ENCODE results near the gene FAM81B.

DNA sequence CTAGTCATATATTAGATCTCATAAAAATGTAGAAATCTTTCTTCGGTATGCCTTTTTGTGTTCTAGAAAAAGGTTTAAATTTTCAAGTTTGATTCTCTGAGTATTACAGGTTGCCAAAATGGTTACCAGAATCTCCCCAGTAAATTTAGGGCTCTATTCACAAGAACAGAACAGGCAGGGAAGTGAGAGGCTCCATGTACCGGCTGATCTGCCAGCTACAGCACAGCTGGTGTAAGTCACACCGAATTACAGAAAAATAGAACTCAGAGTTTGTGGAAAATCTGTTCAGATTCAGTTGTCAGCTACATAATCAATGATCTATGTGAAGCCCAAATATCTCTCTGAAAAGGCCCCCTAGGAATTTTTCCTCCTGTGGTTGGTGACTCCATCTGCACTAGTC lies 10.5 kb downstream of the FAM81B start:
- TF ChIP-seq, protein P1, sequence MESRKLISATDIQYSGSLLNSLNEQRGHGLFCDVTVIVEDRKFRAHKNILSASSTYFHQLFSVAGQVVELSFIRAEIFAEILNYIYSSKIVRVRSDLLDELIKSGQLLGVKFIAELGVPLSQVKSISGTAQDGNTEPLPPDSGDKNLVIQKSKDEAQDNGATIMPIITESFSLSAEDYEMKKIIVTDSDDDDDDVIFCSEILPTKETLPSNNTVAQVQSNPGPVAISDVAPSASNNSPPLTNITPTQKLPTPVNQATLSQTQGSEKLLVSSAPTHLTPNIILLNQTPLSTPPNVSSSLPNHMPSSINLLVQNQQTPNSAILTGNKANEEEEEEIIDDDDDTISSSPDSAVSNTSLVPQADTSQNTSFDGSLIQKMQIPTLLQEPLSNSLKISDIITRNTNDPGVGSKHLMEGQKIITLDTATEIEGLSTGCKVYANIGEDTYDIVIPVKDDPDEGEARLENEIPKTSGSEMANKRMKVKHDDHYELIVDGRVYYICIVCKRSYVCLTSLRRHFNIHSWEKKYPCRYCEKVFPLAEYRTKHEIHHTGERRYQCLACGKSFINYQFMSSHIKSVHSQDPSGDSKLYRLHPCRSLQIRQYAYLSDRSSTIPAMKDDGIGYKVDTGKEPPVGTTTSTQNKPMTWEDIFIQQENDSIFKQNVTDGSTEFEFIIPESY (IDR thresholded peaks at IDR 0.05) = no peak
- TF ChIP-seq, protein P2, sequence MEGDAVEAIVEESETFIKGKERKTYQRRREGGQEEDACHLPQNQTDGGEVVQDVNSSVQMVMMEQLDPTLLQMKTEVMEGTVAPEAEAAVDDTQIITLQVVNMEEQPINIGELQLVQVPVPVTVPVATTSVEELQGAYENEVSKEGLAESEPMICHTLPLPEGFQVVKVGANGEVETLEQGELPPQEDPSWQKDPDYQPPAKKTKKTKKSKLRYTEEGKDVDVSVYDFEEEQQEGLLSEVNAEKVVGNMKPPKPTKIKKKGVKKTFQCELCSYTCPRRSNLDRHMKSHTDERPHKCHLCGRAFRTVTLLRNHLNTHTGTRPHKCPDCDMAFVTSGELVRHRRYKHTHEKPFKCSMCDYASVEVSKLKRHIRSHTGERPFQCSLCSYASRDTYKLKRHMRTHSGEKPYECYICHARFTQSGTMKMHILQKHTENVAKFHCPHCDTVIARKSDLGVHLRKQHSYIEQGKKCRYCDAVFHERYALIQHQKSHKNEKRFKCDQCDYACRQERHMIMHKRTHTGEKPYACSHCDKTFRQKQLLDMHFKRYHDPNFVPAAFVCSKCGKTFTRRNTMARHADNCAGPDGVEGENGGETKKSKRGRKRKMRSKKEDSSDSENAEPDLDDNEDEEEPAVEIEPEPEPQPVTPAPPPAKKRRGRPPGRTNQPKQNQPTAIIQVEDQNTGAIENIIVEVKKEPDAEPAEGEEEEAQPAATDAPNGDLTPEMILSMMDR (IDR thresholded peaks at IDR 0.05; ENCODE audit: low read depth, low read length, missing input control) = no peak
- TF ChIP-seq, protein P3, sequence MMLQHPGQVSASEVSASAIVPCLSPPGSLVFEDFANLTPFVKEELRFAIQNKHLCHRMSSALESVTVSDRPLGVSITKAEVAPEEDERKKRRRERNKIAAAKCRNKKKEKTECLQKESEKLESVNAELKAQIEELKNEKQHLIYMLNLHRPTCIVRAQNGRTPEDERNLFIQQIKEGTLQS (IDR thresholded peaks at IDR 0.05) = no peak
- TF ChIP-seq, protein P4, sequence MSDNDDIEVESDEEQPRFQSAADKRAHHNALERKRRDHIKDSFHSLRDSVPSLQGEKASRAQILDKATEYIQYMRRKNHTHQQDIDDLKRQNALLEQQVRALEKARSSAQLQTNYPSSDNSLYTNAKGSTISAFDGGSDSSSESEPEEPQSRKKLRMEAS (IDR thresholded peaks at IDR 0.05) = no peak
- TF ChIP-seq RAD21 (IDR thresholded peaks at IDR 0.05) (no peak), EGR1 (IDR thresholded peaks at IDR 0.05; ENCODE audit: low read depth in 2 of 2) (no peak)
- TF ChIP-seq, protein P5, sequence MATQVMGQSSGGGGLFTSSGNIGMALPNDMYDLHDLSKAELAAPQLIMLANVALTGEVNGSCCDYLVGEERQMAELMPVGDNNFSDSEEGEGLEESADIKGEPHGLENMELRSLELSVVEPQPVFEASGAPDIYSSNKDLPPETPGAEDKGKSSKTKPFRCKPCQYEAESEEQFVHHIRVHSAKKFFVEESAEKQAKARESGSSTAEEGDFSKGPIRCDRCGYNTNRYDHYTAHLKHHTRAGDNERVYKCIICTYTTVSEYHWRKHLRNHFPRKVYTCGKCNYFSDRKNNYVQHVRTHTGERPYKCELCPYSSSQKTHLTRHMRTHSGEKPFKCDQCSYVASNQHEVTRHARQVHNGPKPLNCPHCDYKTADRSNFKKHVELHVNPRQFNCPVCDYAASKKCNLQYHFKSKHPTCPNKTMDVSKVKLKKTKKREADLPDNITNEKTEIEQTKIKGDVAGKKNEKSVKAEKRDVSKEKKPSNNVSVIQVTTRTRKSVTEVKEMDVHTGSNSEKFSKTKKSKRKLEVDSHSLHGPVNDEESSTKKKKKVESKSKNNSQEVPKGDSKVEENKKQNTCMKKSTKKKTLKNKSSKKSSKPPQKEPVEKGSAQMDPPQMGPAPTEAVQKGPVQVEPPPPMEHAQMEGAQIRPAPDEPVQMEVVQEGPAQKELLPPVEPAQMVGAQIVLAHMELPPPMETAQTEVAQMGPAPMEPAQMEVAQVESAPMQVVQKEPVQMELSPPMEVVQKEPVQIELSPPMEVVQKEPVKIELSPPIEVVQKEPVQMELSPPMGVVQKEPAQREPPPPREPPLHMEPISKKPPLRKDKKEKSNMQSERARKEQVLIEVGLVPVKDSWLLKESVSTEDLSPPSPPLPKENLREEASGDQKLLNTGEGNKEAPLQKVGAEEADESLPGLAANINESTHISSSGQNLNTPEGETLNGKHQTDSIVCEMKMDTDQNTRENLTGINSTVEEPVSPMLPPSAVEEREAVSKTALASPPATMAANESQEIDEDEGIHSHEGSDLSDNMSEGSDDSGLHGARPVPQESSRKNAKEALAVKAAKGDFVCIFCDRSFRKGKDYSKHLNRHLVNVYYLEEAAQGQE (IDR thresholded peaks at IDR 0.05) = no peak
